CD4-positive, alpha-beta T cell (primary cell): Measurements from ENCODE around the gene SERPING1. TPM values are rescaled to one million over a fixed set of nuclear protein-coding genes. Genes with fewer than 3 reads are reported as not detected.

ENCODE experiments used
- ATAC-seq: fragments of 200-7000 bp; cut with Tn5 transposase; one replicate; pipeline ENCODE4 v1.10.0; 2022; ENCODE audit warnings: mild to moderate bottlenecking; ENCODE audit not compliant: poor library complexity
- CTCF ChIA-PET: fragments of 350-600 bp; sonication (Branson Sonifier 250); formaldehyde crosslinking; loops from one replicate; lab custom pipeline; 2021; ENCODE audit warnings: antibody characterized with exemption, inconsistent platforms; lab: Charles Lee
- POLR2A ChIA-PET: fragments of 350-600 bp; sonication (Branson Sonifier 250); formaldehyde crosslinking; loops from one replicate; lab custom pipeline; 2021; ENCODE audit warnings: antibody characterized with exemption, inconsistent platforms; lab: Charles Lee
- DNase-seq, 14 experiments: peaks; one replicate each; pipeline ENCODE4 v3.0.0-alpha.2; 2013 to 2020; ENCODE audit warnings: mixed read lengths in 2 of 14
- H3K27ac ChIP-seq, 2 donors: one replicate each; pipeline versions ENCODE4 v1.5.1 to v1.7.0; 2013; ENCODE audit warnings: low read length in 2 of 2, low read depth in 1 of 2, mild to moderate bottlenecking in 1 of 2
- H3K27me3 ChIP-seq, 2 experiments: 1 replicate in 1 of 2; 2 replicates in 1 of 2; pipeline versions ENCODE4 v1.6.1 to v1.7.0; 2013; ENCODE audit warnings: low read length in 2 of 2, control low read depth in 1 of 2, mild to moderate bottlenecking in 1 of 2, moderate library complexity in 1 of 2; ENCODE audit not compliant: insufficient read depth in 2 of 2, control insufficient read depth in 1 of 2
- H3K36me3 ChIP-seq: one replicate; pipeline ENCODE4 v1.6.1; 2013; ENCODE audit warnings: low read length, control low read depth; ENCODE audit not compliant: insufficient read depth
- H3K4me1 ChIP-seq: one replicate; pipeline ENCODE4 v1.6.1; 2013; ENCODE audit warnings: low read length, control low read depth; ENCODE audit not compliant: insufficient read depth
- H3K4me3 ChIP-seq: one replicate; pipeline ENCODE4 v1.5.1; 2013; ENCODE audit warnings: mild to moderate bottlenecking, low read length, moderate library complexity
- H3K9me3 ChIP-seq, 2 experiments: 1 replicate in 1 of 2; 2 replicates in 1 of 2; pipeline versions ENCODE4 v1.6.1 to v1.7.0; 2013; ENCODE audit warnings: low read length in 2 of 2, mild to moderate bottlenecking in 2 of 2, control low read depth in 1 of 2, moderate library complexity in 1 of 2; ENCODE audit not compliant: control insufficient read depth in 1 of 2, insufficient read depth in 1 of 2
- H3K27ac Mint-ChIP-seq: one replicate; pipeline ENCODE4 v1.8.0; 2020; ENCODE audit warnings: mixed read lengths
- H3K27me3 Mint-ChIP-seq: one replicate; pipeline ENCODE4 v1.8.0; 2021; ENCODE audit warnings: mixed read lengths
- H3K36me3 Mint-ChIP-seq: one replicate; pipeline ENCODE4 v1.8.0; 2021; ENCODE audit warnings: low read depth, mixed read lengths
- H3K4me1 Mint-ChIP-seq: one replicate; pipeline ENCODE4 v1.8.0; 2021; ENCODE audit warnings: low read depth, mixed read lengths
- H3K4me3 Mint-ChIP-seq: one replicate; pipeline ENCODE4 v1.8.0; 2020; ENCODE audit warnings: mild to moderate bottlenecking, mixed read lengths
- H3K9me3 Mint-ChIP-seq: one replicate; pipeline ENCODE4 v1.8.0; 2020; ENCODE audit warnings: mixed read lengths
- intact Hi-C, 2 experiments: fragments of 100-400 bp; cut with DNase I in 1 of 2; cut with micrococcal nuclease in 1 of 2; formaldehyde crosslinking; loops; one replicate each; pipeline versions ENCODE4 v1.15.1 to v1.9.0; 2023 to 2025; cut with DNase I, micrococcal nuclease
- total RNA-seq, 174 experiments: library from RNA in 2 of 174; stranded (reverse) in 2 of 174; gene quantifications; one replicate each; pipeline ENCODE4 v1.2.3 and lab custom pipeline; 2021 to 2026
- TF ChIP-seq, protein P1 (sequence below): fragments of 200-600 bp; IDR thresholded peaks from one replicate; pipeline ENCODE4 v1.8.0; 2022; ENCODE audit warnings: antibody characterized with exemption, mild to moderate bottlenecking

SERPING1 gene
- total RNA-seq, 2 experiments from 2014 or later = 0.53 TPM; not detected in 1

DNA sequence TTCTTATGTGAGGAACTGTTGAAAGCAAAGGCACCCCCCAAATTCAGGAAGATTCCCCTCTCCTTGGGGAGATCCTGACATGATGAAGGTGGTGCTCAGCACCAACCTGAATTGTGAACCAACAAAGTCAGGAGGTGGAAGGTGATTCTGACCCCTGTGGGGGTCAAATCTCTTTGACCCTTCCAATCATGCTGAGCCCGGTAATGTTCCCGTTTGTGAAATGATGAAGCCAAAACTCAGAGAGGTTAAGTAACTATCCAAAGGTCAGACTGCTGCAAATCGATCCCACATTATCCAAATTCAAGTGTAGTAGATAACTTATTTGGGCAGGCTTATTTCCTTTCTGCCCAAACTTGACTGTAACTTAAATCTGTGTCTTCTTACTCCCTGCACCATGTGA, 19.1 kb downstream of the SERPING1 start:
- Histone ChIP-seq H3K27ac (no peak overlapping the region), H3K36me3 (no peaks in the 10 kb centered on the region), H3K27me3 (peaks cover 4 to 5% of the 10 kb centered on the region in 2 experiments), H3K9me3 (peaks cover 0 to 14% of the 10 kb centered on the region in 2 experiments), H3K4me1 (no peaks in the 10 kb centered on the region), H3K4me3 (no peak overlapping the region)
- Mint-ChIP-seq H3K9me3 (no peaks in the 10 kb centered on the region), H3K36me3 (no peaks in the 10 kb centered on the region), H3K27ac (no peak overlapping the region), H3K4me1 (no peaks in the 10 kb centered on the region), H3K4me3 (no peak overlapping the region), H3K27me3 (peaks cover 6% of the 10 kb centered on the region)
- intact Hi-C loops = no loop called here
- ChIA-PET POLR2A (no interaction called here), CTCF (no interaction called here)
- TF ChIP-seq, protein P1, sequence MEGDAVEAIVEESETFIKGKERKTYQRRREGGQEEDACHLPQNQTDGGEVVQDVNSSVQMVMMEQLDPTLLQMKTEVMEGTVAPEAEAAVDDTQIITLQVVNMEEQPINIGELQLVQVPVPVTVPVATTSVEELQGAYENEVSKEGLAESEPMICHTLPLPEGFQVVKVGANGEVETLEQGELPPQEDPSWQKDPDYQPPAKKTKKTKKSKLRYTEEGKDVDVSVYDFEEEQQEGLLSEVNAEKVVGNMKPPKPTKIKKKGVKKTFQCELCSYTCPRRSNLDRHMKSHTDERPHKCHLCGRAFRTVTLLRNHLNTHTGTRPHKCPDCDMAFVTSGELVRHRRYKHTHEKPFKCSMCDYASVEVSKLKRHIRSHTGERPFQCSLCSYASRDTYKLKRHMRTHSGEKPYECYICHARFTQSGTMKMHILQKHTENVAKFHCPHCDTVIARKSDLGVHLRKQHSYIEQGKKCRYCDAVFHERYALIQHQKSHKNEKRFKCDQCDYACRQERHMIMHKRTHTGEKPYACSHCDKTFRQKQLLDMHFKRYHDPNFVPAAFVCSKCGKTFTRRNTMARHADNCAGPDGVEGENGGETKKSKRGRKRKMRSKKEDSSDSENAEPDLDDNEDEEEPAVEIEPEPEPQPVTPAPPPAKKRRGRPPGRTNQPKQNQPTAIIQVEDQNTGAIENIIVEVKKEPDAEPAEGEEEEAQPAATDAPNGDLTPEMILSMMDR = no peak
- DNase-seq (no peak), ATAC-seq (no peak)

DNA sequence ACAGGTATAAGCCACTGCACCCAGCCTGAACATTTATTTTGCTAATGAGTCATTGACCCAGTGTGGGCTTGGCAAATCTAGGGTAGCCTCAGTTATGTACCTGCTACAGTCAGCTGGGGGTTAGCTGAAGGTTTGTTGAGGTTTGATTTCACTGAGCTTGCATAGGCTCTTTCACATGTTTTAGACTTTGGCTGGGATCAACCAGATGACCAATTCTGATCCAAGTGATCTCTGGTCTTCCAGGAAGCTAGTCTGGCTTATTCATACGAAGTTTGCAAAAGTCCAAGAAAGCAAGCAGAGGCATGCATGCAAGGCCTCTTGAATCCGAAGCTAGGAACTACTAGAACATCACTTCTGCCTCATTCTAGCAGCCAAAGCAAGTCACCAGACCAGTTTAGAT, 21.0 kb downstream of the SERPING1 start:
- Histone ChIP-seq H3K27ac (no peak overlapping the region), H3K9me3 (peaks cover 6 to 14% of the 10 kb centered on the region in 2 experiments), H3K4me3 (no peak overlapping the region), H3K4me1 (no peaks in the 10 kb centered on the region), H3K36me3 (no peaks in the 10 kb centered on the region), H3K27me3 (peaks cover 0 to 5% of the 10 kb centered on the region in 2 experiments)
- Mint-ChIP-seq H3K27ac (no peak overlapping the region), H3K9me3 (no peaks in the 10 kb centered on the region), H3K4me1 (no peaks in the 10 kb centered on the region), H3K4me3 (no peak overlapping the region), H3K27me3 (peaks cover 6% of the 10 kb centered on the region), H3K36me3 (no peaks in the 10 kb centered on the region)
- ChIA-PET POLR2A (interaction anchor here (0.5 kb wide), 1 partner anchor 14 kb away, joined by 4 read pairs; no protein-coding TSS in a partner anchor), CTCF (no interaction called here)
- DNase-seq = no peak
- no peak for ATAC-seq
- intact Hi-C loops = no loop called here
- TF ChIP-seq, protein P1 = no peak

DNA sequence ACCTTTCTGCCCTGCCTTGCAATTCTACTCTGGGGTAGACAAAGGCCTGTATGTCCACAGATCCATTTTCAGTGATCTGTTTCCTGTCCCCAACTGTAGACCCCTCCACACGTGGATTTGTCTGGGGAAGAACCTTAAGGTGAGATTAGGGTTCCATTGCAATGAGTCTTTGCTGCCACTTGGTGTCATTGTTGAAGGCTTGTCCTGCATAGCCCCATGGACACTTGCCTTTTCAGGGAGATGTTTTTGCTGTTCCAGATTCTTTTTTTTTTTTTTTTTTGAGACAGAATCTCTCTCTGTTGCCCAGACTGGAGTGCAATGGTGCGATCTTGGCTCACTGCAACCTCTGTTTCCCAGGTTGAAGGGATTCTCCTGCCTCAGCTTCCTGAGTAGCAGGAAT, 21.8 kb downstream of the SERPING1 start:
- CTCF ChIA-PET = no interaction called here
- Histone ChIP-seq H3K4me1 (no peaks in the 10 kb centered on the region), H3K27ac (no peak overlapping the region), H3K27me3 (peaks cover 0 to 3% of the 10 kb centered on the region in 2 experiments), H3K9me3 (peaks cover 6 to 14% of the 10 kb centered on the region in 2 experiments), H3K4me3 (no peak overlapping the region), H3K36me3 (no peaks in the 10 kb centered on the region)
- POLR2A ChIA-PET = no interaction called here
- Mint-ChIP-seq H3K36me3 (no peaks in the 10 kb centered on the region), H3K4me3 (no peak overlapping the region), H3K27me3 (peaks cover 6% of the 10 kb centered on the region), H3K9me3 (no peaks in the 10 kb centered on the region), H3K4me1 (no peaks in the 10 kb centered on the region), H3K27ac (no peak overlapping the region)
- no peak for ATAC-seq
- TF ChIP-seq, protein P1 = no peak
- intact Hi-C loops = no loop called here
- no peak for DNase-seq
